ENCODE data around the gene TXNDC11.

DNA sequence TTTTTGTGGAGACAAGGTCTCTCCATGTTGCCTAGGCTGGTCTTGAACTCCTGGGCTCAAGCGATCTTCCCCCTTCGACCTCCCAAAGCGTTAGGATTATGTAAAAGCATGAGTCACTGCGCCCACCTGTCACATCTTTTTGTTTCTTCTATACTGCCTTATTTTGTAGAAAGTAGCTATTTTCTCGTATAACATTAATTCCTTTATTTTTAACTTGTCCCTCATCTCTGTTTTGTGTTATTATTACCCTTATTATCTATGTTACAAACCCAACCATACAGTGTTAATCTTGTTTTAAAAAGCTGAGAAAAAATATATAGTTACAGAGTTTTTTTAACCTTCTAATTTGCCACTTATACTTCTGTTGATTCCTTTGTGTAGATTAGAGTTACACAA, 1.4 kb upstream of the TXNDC11 start:
- TF ChIP-seq POLR2A (IDR thresholded peaks at IDR 0.05; ENCODE audit: low read depth, low read length): no peak
- no peak for TF ChIP-seq TAF1 (IDR thresholded peaks at IDR 0.05; ENCODE audit: low read depth, low read length)
- TF ChIP-seq POLR2AphosphoS5 (IDR thresholded peaks at IDR 0.05; ENCODE audit: low read depth, low read length): no peak

Data from GM12891 (cell line).